Ureter (tissue), 1 donor: ENCODE measurements around the gene RAC3. TPM values are rescaled to one million over a fixed set of nuclear protein-coding genes. Genes with fewer than 3 reads are reported as not detected.

Experiments used
- DNase-seq: peaks from one replicate; pipeline ENCODE4 v3.0.0-alpha.2; 2020; ENCODE audit warnings: low spot score
- total RNA-seq: library from RNA; stranded (reverse); gene quantifications from one replicate; pipeline ENCODE4 v1.2.4, GENCODE V29; 2023
- donor health status: DM: yes; HTN: yes; CAD: no.

RAC3 gene
- 5.0 TPM for total RNA-seq

DNA sequence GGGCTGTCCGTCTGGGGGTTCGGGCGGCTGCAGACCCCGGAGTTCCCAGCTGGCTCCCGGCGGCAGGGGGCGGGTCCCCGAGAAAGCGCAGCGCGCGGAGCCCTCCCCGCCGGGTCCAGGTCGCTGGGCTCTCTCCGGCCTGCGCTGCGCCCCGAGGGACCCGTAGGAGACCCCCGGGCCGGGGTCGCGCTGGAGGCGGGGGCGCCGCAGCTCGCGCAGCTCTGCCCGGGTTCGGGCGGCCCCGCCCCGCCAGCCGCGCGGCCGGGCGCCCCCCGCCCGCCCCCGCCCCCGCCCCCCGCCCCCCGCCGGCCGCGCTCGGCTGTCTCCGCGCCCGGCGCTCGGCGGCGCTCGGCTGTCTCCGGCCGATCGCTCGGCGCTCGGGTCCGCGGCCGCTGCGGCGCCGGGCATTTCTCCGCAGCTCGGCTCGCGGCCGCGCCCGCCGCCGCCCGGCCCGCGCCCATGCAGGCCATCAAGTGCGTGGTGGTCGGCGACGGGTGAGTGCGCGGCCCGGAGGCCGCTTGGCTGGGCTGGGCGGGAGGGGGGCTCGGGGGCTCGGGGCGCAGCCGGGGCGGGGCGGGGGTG, at the start of gene RAC3:
TSS of gene RAC3 (plus strand) at position 376 of the 582 bp plus-strand sequence. CDS start at position 460, 84 bp downstream.
- DNase-seq, result no peak

DNA sequence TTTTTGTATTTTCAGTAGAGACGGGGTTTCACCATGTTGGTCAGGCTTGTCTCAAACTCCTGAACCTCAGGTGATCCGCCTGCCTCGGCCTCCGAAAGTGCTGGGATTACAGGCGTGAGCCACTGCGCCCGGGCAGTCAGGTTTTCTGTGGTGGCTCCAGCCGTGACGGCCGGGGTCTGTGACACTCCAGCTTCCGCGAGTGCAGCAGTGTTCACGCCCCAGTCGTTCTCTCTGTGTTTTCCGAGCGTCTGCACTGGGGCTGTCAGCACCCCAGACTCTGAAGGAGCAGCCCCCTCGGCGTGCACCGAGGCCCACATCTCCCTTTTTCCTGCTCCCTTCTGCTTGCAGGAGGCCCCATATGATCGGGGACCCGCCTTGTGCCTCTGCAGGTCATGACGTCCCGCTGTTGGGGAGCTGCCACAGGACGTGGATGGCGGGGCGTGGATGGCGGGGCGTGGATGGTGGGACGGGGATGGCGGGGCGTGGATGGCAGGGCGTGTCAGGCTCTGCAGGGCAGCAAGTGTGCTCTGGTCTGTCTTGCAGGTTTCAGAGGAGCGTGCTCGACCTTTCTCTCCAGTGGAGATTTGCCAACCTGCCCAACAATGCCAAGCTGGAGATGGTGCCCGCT, 48.4 kb upstream of the RAC3 start:
- no peak for DNase-seq

DNA sequence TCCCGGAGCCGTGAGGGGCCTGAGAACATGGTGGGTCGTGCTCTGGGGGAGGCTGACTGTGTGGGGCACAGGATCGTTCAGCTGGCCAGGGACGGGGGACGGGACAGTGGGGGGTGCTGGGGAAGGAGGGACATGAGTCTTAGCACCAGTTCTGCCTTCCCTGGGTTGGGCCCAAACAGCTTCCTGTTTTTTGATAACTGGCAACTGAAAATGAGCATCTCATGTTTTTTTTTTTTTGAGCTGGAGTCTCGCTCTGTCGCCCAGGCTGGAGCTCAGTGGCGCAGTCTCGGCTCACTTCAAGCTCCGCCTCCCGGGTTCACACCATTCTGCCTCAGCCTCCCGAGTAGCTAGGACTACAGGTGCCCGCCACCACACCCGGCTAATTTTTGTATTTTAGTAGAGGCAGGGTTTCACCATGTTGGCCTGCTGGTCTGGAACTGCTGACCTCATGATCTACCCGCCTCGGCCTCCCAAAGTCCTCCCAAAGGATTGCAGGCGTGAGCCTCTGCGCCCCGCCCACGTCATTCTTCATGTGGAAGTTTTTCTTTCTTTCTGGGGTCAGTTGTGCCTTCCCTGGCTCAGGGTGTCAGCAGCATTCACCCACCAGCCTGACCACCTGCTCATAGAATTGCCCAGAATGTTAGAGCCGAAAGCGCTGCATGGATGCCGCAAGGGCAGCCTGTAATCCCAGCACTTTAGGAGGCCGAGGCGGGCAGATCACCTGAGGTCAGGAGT, 47.7 kb upstream of the RAC3 start:
- no peak for DNase-seq

DNA sequence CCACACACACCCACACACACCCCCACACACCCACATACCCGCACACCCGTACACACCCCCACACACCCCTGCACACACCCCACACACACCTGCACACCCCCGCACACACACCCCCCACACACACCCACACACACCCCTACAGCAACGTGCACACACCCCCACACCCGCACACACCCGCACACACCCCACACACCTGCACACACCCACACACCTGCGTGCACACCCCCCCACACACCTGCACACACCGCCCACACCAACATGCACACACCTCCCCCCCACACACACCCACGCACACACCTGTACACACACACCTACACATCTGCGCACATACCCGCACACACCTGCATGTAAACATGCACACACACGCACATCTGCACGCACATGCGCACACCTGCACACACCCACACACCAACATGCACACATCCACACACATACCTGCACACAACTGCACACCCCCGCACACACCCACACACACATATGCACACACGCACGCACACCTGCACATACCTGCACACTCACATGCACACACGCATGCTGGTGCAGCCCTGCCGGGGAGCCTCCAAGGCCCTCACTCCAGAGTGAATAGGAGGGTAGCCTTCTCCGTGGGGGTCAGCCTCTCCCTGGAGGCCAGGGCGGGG, 46.6 kb upstream of the RAC3 start:
- DNase-seq, result no peak

DNA sequence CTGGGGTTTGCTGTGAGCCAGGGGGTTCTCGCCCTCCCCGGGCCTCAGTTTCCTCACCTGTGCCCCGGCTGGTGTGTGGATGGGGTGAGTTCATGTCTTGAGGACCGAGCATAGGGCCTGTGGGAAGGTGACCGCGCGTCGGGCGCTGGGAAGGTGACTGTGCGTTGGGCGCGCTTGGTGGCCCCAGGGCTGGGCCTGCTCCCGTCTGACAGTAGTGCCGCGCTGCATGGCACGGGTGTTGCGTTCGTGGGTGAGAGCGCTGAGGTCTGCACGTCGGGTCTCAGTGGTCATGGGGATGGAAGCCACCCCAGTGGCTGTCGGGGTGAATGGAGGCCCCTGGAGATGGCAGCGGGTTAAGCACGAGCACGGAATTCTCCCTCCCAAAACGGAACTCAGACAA, 44.9 kb upstream of the RAC3 start:
- DNase-seq, result no peak

DNA sequence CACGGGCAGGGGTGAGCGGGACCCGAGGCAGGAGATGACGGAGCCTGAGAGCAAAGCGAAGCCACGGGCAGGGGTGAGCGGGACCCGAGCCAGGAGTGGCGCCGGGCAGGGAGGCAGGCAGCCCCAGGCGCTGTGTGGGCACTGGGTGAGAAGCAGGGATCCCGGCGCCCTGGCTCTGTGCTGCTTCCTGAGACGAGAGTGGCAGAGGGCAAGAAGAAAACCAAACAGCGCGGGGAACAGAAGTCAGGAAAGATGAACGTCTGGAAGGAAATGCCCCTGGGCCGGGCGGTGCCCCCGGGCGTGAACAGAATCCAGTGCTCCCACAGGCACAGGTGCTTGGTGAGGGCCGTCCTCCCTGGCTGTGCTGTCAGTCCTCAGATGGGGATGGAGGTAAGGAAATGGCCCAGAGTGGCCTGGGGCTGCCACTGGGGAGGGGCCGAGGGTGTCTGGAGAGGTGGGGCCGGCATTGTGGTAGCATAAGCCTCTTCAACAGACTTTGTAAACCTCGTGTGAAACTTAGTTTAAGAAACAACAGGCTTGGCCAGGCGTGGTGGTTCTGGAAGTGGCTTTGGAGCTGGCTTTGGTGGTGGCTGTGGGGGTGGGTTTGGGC, 44.2 kb upstream of the RAC3 start:
- no peak for DNase-seq

DNA sequence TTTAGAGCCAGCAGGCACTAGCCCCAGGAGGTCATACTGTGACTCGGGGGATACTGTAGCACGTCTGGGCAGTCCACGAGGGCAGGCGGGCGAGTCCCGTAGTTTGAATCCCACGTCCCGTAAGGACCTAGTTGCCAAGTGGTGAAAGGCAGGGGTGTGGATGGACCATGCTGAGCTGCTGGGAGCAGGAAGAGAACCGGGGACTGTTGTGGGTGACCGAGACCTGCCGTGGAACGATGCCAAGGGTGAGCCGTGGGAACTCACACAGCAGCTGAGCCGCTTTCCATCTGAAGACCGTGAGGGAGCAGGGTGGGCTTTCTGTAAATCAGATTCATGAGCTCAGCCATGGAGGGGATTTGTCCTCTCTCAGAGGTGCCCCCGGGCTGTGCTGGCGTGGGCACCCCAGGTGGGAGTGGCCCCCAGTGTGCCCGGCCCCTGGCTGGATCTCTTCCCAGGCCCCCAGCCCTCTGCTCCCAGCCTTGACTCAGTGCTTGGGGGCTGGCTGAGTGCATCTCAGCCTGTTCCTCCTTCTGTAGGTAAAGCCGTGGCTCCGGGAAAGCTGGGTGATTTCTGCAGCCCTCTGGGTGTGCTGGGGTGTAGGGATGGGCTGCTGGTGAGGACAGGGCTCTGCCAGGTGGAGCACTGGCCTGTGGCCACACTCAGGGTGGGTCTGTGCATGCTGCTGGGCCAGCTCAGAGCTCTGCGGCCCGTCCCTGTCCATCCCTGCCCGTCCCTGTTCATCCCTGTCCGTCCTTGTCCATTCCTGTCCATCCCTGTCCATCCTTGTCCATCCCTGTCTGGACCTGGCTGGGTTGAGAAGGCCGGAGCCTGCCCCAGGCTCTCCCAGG, 40.4 kb upstream of the RAC3 start:
- DNase-seq, result no peak

DNA sequence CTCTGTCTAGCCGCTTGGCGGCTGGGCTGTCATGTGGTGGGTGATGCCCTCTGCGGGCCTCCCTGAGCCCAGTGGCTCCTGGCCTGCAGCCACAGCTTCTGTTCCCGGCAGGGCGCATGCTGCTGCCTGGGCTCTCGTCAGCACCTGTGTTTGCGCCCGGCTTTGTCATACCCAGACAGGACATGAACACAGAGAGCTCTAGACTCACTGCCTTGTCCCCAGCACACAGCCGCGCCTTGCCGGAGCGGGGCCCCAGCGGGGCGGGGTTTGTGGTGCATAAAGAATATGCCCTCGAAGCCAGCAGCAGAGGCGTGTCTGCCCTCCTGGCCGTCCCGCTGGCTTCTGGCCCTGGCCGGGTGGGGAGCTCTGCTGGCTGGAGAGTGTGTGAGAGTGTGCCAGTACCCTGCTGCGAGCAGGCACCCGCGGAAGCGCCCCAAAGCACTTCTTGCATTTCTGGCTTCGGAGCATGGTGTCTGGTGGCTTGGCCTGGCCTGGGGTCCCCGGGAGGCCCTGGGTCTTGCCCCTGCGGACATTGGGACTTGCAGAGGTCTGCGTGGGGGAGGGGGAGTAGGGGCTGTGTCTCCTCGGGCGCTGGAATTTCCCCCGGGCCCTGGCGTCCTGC, 39.7 kb upstream of the RAC3 start:
- no peak for DNase-seq

DNA sequence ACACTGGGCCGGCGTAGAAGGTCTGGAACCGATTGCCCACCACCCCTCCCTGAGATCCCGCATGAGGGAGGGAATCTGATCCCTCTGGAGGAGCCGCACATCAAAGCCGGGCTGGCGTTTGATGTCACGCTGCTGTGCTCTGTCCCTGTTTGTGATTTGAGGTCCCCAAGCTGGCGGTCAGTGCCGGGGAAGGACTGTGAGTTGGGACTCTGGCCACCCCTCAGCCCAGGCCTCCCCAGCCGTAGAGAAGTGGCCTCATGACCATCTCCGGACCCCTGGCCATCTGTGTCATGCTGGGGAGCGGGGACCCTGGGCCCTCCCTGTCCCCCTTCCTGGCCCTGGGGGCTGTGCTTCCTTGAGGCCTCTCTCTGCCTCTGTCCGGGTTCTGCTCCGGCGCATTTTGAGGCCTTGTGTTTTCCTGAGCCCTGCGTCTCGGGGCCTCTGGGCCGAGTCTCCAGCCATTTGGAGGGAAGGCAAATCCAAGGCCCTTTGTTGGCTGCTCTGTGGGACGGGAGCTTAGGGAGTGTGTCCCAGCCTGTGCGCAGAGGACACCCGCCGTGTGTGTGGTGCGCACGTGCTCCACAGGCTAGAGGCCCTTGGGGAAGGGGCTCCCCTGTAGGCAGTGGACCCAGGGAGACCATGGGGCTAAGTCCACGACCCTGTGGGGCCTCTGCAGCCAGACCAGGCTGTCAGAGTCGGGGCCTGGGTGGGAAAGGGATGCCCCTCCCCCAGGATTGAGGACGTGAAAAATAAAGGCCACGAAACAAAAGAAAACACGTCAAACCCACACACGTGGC, 39.0 kb upstream of the RAC3 start:
- no peak for DNase-seq

DNA sequence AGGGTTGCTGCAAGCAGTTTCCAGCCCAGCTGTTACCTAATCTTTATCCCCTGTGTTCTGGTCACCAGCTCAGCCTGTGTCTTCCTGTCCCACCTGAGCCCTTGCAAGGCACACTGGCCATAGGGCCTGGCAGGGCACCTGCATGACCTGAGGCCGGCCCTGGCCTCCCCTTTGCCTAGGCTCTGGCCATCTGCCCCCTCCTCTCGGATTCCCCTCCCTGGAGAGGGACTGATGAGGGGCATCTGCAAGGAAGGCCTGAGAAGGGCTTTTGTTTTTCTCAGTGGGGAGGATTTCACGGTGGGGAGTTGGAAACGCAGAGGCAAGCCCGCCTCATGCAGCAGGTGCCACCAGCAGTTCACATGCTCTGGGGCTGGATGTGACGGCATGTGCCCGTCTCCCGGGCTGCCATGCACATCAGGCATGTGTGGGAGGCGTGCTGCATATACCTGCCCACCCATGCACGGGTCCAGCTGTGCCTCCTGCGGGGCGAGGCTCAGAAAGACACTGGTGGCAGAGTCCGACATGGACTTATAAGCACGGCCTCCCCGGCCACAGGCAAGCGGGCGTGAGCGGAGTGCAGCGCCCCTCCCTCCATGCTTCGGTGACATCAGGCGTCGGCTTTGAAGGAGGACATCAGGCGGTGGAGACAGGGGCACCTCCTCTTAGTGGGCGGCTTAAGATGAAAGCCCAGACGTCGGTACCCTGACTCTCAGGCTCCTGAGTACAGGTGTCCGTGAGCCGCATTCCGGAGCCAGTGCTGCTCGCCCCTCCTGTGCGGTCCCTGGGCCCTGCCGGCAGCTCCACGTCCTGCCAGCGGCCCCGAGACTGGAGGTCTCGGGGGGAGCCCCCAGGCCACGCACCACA, 37.5 kb upstream of the RAC3 start:
- DNase-seq, result no peak

DNA sequence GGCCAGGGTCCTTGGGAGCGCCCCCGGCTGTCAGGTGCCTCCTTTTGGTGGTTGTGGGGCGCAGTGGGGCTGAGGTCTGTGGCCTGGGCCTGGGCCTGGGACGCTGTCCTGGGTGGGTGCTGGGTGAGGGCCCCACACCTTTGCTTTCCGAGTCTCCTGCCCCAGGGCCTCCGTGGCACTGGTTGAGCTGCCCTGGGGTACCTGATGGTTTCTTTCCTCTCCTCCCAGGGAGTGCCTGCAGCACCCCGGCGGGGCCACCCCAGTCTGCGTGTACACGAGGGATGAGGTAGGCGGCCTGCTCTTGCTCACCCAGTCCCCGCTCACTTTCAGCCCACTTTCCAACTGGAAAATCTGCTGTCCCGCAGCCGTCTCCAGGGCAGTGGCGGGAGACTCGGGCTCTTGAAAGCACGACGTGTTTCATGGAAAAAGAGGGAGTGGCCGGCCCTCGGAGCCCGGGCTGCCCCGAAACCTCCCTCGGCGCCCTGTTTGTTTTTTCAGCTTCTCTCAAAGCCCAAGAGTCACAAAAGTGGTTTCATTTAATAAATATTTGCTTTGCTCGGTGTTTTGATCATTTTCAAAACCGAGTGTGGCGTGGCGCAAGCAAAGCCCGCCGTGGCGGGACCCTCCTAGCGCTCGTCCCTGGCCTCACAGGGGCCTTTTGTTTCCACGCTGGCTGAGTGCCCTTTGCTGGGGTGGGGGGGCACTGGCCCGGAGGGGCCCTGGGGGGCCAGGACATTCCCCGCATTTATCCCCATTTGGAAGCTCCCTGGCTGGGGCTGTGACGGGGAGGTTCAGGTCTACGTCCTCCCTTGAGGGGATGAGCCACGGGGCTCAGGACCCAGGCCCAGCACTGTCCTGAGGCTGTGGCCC, 36.6 kb upstream of the RAC3 start:
- DNase-seq, result no peak

DNA sequence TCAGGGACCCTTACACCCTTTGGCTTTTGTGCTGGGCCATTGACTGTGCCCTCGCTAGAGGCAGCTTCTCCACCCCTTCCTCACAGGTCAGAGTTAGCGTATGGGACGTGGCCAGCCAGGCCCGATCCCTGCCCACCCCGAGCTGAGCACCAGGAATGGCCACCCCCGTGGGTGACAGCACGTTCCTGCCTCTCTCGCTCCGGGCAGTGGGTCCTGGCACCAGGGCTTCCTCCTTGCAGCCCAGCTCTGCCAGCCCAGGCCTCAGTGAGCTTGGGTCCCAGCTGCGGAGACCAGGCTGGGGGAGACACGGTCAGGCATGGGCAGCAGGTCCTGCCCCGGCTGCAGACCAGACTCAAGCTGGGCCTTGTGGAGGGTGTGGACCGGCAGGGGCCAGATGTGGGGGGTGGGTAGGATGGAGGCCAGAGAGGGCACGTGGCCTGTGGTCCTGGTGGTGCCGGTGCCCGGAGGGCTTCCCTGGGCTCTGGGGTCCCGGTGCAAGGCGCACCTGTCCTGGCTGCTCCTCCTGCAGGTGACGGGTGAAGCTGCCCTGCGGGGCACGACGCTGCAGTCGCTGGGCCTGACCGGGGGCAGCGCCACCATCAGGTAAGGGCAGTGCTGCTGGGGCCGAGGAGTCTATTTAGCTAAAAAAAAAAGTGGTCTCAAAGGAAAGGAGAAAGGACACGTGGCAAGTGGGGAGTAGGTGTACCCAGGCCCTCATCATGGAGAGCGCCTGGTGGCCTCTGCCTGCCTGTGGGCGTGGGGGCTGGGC, 35.8 kb upstream of the RAC3 start:
- DNase-seq, result no peak

DNA sequence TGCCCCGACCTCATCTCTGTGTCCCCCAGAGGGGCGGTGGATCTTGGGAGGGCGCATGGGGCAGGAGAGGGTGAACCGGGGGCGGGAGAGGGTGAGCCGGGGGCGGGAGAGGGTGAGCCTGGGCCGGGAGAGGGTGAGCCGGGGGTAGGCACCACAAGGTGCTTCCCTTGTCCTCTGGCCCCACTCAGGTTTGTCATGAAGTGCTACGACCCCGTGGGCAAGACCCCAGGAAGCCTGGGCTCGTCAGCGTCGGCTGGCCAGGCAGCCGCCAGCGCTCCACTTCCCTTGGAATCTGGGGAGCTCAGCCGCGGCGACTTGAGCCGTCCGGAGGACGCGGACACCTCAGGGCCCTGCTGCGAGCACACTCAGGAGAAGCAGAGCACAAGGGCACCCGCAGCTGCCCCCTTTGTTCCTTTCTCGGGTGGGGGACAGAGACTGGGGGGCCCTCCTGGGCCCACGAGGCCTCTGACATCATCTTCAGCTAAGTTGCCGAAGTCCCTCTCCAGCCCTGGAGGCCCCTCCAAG, 35.2 kb upstream of the RAC3 start:
- no peak for DNase-seq

DNA sequence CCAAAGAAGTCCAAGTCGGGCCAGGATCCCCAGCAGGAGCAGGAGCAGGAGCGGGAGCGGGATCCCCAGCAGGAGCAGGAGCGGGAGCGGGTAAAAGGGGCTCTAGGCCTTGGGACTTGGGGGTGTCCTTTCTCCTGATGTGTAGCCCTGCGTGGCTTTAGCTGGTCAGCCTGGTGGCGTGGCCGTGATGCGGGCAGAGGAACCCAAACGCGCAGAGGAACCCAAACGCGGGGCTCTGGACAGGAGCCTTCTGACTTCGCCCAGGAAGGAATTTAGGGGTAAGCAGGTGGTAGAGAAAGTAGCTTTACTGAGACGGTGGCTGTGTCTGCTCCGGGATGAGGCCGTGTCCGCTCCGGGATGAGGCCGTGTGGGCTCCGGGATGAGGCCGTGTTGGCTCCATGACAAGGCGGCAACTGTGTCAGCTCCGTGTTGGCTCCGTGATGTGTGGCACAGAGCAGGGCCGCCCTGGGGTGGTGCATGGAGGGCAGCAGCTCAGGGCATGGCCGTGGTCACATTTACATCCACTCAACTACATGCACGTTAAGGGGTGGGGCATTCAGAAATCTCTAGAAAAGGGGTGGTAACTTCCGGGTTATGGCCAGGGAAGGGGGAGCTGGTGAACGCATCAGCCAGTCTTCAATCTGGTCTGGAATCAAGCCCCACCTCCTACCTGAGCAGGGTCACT, 34.6 kb upstream of the RAC3 start:
- DNase-seq, result no peak

DNA sequence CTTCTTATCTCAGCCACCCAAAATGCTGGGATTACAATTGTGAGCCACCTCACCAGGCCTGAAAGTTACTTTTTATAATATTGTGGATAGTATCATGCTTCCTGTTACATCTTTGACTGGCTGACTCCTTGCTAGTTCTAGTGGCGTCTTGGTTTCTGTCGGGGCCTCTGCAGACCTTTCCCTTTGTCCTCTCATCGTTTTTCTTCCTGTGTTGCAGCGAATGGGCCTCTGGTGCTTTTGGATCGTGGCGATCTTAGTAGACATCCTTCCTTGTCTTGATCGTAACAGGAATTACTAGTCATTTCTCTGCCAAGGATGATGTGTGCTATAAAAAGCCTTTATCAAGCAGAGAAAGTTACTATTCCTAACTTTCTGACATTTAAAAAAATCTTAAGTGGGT, 33.3 kb upstream of the RAC3 start:
- no peak for DNase-seq

DNA sequence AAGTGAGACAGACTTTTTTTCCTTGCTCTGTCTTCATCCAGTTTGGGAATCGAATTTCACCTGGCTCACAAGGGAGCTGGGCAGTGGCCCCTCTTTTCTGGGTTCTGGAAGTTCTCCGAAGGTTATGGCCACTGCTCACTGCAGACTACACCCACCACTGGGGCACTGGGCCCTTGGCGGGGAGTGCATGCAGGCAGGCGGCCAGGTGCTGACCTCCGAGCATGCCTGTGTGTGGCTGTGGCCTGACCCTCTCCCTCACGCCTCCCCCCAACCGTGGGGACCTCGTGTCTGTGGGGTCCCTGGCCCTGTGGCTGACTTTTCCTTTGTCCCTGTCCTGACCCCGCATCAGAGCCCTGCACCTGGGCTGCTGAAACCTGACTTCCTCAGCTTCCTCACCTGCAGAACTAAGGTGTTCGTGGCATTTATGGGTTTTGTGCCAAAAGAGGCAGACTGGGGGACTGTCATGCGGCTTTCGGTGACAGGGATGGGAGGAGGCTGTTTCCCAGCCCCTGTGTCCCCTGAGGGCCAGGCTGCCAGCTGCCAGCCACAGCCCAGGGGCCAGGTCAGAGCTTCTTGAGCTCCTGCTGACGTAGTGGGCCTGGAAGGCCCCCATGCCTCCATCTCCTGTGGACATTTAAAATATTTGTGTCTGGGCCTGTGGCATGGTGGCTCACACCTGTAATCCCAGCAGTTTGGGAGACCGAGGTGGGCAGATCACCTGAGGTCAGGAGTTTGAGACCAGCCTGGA, 32.6 kb upstream of the RAC3 start:
- DNase-seq, result no peak
